Iris pigment epithelial cell (primary cell): ENCODE results near the gene TLCD3A.

Experiments used
- DNase-seq: peaks from one replicate; pipeline ENCODE4 v3.0.0-alpha.2; 2011; ENCODE audit warnings: low read depth

Gene TLCD3A

GRCh38 chr17:789160-789840, 56.9 kb downstream of the TLCD3A start:
- no peak for DNase-seq

GRCh38 chr17:789931-790873, 57.8 kb downstream of the TLCD3A start:
- peak; percentile 56 for DNase-seq

GRCh38 chr17:790874-791247, 58.5 kb downstream of the TLCD3A start:
- peak; percentile 16 for DNase-seq

GRCh38 chr17:791829-792228, 59.4 kb downstream of the TLCD3A start:
- no peak for DNase-seq

- no peak for DNase-seq
Observed at GRCh38 chr17:792277-792676, 59.9 kb downstream of the TLCD3A start.
